Parathyroid adenoma (tissue), 2 donors: ENCODE results near the gene SP9.

Source experiments
- H2AFZ ChIP-seq: fragments of 300-600 bp; sonication (generic); one replicate; pipeline ENCODE4 v1.7.0; 2017; ENCODE audit warnings: antibody characterized with exemption, mild to moderate bottlenecking
- H3K27ac ChIP-seq: fragments of 300-600 bp; sonication (generic); one replicate; pipeline ENCODE4 v1.7.0; 2017
- H3K27me3 ChIP-seq: fragments of 300-600 bp; sonication (generic); one replicate; pipeline ENCODE4 v1.7.0; 2017; ENCODE audit warnings: low read length; ENCODE audit not compliant: control insufficient read depth, insufficient read depth
- H3K36me3 ChIP-seq: fragments of 300-600 bp; sonication (generic); one replicate; pipeline ENCODE4 v1.7.0; 2017; ENCODE audit warnings: low read length; ENCODE audit not compliant: control insufficient read depth, insufficient read depth
- H3K4me1 ChIP-seq: fragments of 300-600 bp; sonication (generic); one replicate; pipeline ENCODE4 v1.7.0; 2017; ENCODE audit warnings: control low read depth
- H3K4me2 ChIP-seq: fragments of 300-600 bp; sonication (generic); one replicate; pipeline ENCODE4 v1.7.0; 2017; ENCODE audit warnings: low read length
- H3K4me3 ChIP-seq: fragments of 300-600 bp; sonication (generic); one replicate; pipeline ENCODE4 v1.7.0; 2017; ENCODE audit warnings: low read depth, low read length
- H3K79me2 ChIP-seq: fragments of 300-600 bp; sonication (generic); one replicate; pipeline ENCODE4 v1.7.0; 2017; ENCODE audit warnings: control low read depth
- H3K9ac ChIP-seq: fragments of 300-600 bp; sonication (generic); one replicate; pipeline ENCODE4 v1.7.0; 2017; ENCODE audit warnings: mild to moderate bottlenecking
- H3K9me3 ChIP-seq: fragments of 300-600 bp; sonication (generic); one replicate; pipeline ENCODE4 v1.7.0; 2017; ENCODE audit warnings: low read length; ENCODE audit not compliant: control insufficient read depth
- CTCF ChIP-seq: fragments of 300-600 bp; sonication (generic); IDR thresholded peaks from one replicate; pipeline ENCODE4 v1.7.0; 2017; ENCODE audit warnings: antibody characterized with exemption, mild to moderate bottlenecking
- donor health status: primary hyperparathyroidism.

The SP9 gene

GRCh38 chr2:174328961-174329715, 5.6 kb upstream of the SP9 start:
- no peak for TF ChIP-seq CTCF
- no peak overlapping the region for H3K27ac ChIP-seq
- H3K27me3 ChIP-seq = peaks cover 42% of the 10 kb centered on the region
- H3K79me2 ChIP-seq = no peaks in the 10 kb centered on the region
- H3K9ac ChIP-seq = no peak overlapping the region
- H3K36me3 ChIP-seq = no peaks in the 10 kb centered on the region
- H3K9me3 ChIP-seq = no peaks in the 10 kb centered on the region
- no peak overlapping the region for H2AFZ ChIP-seq
- H3K4me3 ChIP-seq = no peak overlapping the region
- no peaks in the 10 kb centered on the region for H3K4me1 ChIP-seq
- no peak overlapping the region for H3K4me2 ChIP-seq

- no peaks in the 10 kb centered on the region for H3K4me1 ChIP-seq
- no peak overlapping the region for H2AFZ ChIP-seq
- TF ChIP-seq CTCF = no peak
- no peaks in the 10 kb centered on the region for H3K9me3 ChIP-seq
- H3K9ac ChIP-seq = no peak overlapping the region
- H3K27ac ChIP-seq = no peak overlapping the region
- H3K27me3 ChIP-seq = peaks cover 52% of the 10 kb centered on the region
- H3K4me2 ChIP-seq = no peak overlapping the region
- no peaks in the 10 kb centered on the region for H3K79me2 ChIP-seq
- no peaks in the 10 kb centered on the region for H3K36me3 ChIP-seq
- no peak overlapping the region for H3K4me3 ChIP-seq
These were observed 3.7 kb upstream of the SP9 start for GRCh38 chr2:174330945-174331594.

- Histone ChIP-seq H3K36me3 (no peaks in the 10 kb centered on the region), H3K27me3 (peaks cover 52% of the 10 kb centered on the region), H3K9ac (no peak overlapping the region), H3K79me2 (no peaks in the 10 kb centered on the region), H3K4me3 (no peak overlapping the region), H3K9me3 (no peaks in the 10 kb centered on the region), H3K4me1 (no peaks in the 10 kb centered on the region), H3K27ac (no peak overlapping the region), H3K4me2 (no peak overlapping the region), H2AFZ (no peak overlapping the region)
- no peak for TF ChIP-seq CTCF
These were observed 3.0 kb upstream of the SP9 start for GRCh38 chr2:174331595-174332216.

- TF ChIP-seq CTCF = no peak
- H3K4me1 ChIP-seq = no peaks in the 10 kb centered on the region
These were observed 2.4 kb upstream of the SP9 start for GRCh38 chr2:174332217-174332963.

More at GRCh38 chr2:174332217-174332963, 2.4 kb upstream of the SP9 start:
- Histone ChIP-seq H3K9me3 (no peaks in the 10 kb centered on the region), H3K9ac (no peak overlapping the region), H3K27me3 (peaks cover 45% of the 10 kb centered on the region), H3K36me3 (no peaks in the 10 kb centered on the region), H3K4me3 (no peak overlapping the region), H3K4me2 (no peak overlapping the region), H2AFZ (no peak overlapping the region), H3K79me2 (no peaks in the 10 kb centered on the region), H3K27ac (no peak overlapping the region)
